Kidney tubule cell (primary cell): ENCODE results near the gene KERA.
"Not testable (repeated sequence)": the region's sequence is repeated elsewhere in the genome, so short reads cannot be mapped to it uniquely, and the experiment has no call there.

Experiments used
- DNase-seq: peaks from one replicate; pipeline ENCODE4 v3.0.0-alpha.2; 2018; ENCODE audit warnings: low spot score

The KERA gene

GRCh38 chr12:91057368-91058165, at the start of gene KERA:
KERA (minus strand) TSS chr12:91058024; CDS start chr12:91056281, 1,743 bp downstream.
- no peak for DNase-seq

- no peak for DNase-seq
Observed at GRCh38 chr12:91106283-91106682, 48.5 kb upstream of the KERA start.

DNA sequence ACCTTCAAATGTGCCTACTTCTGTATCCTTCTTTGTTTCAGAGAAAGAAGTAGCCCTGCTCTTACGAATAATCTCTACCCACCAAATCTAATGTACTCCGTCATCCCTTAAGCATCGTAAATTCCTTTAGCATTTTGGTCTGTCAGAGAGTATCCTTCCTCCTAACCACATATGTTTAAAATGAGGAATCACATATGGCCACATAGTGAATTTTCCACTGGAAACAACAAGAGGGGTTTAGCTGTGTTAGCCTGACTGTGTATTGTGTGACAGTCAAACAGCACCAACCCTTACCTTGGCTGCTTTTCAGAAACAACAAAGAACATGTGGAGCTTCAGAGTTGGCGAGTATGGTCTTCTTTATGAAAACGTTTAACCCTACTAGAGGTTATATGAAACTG, 48.0 kb upstream of the KERA start:
- no peak for DNase-seq

DNA sequence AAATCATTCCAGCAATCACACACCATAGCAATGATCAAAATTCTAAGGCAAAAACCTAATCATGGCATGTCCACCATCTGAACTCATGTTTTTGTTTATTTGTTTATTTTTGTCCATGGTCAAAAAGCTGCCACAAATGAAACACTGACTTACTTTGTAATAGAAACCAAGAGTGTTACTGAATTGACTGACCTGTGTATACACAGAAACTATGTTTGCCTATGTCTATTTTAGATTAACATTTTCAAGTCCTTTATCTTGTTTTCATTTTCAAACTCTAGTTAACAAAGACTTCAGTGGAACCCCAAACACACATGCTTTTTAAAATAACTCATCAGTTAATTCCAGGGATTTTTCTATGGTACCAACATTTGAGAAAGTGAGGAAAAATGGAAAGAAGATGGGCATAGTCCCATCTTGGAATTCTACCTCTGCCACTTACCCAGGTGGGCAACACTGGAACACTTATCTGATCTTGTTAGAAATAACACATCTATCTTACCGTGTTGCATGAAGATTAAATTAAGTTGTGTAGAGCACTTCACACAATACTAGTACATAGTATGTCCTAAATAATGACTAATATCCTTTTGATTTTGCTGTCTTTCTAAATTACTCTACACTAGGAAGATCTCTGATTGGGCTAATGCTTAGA, 47.1 kb upstream of the KERA start:
- no peak for DNase-seq

DNA sequence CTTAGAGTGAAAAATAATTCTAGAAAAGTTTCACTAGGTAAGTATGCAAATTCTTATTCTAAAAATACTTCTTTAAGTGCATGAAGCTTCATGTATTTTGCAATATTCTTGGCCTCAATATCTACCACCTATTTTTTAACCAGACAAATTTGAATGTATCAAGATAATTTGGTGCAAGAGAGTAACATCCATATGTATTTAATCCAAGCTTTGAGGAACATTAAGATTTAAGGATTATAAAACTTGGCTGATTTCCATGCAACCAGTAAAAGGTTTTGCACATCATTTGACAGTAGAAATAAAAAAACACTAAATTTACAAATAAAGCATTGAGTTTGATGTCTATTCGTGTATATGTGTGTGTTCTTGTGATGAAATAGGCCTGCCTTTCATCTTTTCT, 45.8 kb upstream of the KERA start:
- no peak for DNase-seq

DNA sequence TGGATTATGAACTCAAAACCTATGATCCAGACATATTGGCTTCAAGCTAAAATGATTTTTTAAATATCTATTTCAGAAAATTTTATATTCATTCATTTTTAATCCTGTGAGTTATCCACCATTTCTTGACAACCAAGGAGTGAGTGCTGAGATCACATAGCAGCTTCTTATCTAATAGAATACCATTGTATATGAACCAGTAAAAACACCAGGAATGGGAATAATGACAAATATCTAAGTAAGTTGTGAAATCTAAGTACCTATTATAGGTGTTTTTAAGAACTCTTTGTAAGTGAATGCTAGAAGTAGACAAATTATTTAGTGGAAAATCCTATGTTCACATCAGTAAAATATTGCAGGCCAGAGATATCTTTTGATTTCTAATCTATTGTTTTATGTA, 45.3 kb upstream of the KERA start:
- DNase-seq = no peak

- peak; percentile 43 for DNase-seq
Observed at GRCh38 chr12:91100906-91101305, 43.1 kb upstream of the KERA start.

DNA sequence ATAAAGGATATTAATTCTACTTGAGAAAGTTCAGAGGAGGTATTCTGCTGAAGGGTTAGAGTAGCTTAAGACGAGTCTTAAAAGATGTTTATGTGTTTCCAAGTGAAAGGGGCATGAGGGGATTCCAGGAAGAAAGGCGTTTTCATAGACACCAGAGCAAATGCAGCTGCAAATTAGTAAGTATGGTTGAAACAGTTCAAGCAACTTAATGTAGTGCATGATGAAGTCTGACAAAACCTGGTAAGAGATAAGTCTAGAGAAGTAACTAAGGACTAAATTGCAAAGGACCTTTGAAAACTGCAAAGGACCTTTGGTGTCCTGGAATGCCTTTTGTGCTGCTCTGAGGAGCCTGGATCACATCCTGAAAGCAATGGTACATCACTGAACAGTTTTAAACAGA, 42.0 kb upstream of the KERA start:
- no peak for DNase-seq

DNA sequence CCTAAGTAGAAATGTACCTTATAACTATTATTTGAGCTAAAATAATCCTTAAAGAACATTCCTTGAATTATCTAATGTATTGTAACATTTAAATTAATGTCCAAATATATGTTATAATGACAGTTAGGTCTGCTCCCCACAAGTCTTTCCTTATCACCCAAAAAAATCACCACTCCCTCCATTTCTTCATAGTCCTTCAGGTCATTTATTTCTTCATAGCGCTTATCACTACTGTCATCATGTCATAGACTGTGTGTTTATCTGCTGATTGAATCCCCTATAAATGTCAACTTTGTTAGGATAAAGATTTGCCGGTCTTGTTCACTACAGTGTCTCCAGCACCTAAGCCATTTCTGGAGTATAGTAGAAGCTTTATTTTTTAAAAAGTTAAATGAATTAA, 41.5 kb upstream of the KERA start:
- DNase-seq = no peak

DNA sequence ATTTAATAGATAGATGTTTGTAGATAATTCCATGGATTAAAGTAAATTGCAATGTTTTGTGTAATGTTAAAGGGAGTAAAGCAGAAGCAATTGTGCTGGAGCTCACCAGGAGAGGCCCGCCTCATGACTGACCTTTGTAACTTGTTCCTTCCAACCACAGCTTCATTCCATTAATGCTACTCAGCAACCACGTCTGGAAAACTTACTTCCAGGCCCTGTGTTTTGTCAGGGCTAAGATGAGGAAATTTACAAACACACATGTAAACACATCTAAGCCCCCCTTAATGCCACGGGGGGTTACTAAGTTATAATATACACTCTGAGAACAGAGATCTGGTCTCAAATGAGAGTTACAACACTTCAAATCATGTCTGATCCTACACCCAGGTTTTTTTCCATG, 41.1 kb upstream of the KERA start:
- peak; percentile 83 for DNase-seq

GRCh38 chr12:91098461-91098860, 40.6 kb upstream of the KERA start:
- peak; percentile 28 for DNase-seq

DNA sequence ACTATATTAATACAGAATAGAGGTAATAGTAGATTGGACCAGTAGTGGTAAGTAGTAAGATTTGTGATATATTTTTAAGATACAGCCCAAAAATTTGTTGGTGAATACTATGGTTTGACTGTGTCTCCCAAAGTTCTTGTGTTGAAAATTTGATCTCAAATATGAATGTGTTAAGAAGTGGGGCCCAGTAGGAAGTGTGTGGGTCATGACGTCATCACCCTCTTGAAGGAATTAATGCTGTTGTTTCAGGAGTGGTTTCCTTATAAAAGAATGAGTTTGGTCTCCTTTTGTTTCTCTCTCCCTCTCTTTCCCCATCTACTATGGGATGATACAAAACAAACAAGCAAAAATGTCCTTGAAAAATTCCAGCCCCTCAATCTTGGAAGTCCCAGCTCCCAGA, 37.1 kb upstream of the KERA start:
- peak; percentile 9 for DNase-seq

DNA sequence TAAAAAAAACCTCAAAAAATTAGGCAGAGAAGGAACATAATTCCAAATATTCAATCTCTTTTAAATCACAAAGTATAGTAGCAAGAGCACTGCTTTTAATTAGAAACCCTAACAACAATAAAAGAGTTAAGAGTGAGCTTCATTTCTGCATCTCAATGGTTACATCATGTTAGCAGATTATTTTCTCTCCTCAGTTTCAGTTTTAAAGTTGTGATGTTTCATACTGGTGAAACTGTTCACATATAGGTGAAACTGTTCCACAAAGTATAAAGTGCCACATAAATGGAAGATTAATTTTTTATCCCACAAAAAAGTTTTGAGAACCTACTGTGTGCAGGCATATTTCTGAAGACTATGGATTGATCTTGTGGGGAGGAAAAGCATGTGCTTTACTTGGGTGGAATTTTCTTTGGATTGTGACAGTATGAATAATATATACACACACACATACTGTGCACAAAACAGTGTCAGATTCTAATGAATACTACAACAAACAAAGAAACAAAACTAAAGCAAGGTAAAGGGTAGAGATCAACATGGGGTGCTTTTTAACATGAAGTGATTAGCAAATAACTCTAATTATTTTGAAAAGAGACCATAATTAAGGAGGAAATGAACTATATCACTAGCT, 36.3 kb upstream of the KERA start:
- peak; percentile 3 for DNase-seq

DNA sequence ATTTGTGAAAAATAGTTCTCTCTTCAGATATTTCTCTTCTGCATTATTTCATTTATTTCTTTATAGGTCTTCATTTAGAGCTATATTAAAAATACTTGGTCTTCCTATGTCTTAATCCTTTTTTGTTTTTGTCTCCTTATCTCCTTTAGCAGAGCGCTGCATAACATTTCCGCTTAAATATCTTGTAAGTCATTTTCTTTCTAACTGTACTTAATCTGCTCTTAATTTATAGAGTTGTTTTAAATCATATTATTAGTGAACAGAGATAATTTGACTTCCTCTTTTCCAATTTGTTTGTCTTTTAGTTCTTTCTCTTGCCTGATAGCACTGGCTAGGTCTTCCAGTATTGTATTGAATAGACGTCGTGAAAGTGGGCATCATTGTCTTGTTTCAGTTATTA, 35.5 kb upstream of the KERA start:
- no peak for DNase-seq

DNA sequence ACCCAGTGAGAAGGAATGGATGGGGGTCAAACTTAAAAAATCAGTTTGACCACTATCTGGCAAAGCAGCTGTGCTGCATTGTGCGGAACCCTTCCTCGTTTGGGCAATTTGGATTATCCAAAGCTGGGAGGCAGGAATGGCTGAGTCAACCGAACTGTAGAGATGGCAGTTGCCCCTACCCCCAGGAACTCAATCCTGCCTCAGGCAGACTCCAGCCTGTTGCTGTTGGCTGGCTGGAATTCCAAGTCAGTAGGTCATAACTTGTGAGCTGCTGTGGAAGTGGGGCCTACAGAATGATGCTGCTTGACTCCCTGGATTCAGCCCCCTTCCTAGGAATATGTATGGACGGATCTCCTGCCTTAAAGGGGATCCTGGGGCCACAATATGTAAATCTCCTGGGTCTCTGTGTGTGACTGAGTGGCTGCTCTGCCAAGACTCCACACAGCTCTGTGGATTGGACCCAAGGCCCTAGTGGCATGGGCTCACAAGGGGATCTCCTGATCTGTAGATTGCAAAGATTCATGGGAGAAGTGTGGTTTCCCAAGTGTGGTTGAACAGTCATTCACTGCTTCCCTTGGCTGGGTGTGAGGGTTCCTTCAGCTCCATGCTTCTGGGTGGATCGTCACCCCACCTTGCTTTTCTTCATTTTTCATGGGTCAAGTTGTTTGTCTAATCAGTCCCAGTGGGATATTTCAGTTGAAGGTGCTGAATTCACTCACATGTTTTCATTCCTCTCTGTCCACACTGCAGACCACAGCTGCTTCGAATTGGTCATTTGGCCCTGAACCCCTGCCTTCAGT, 34.3 kb upstream of the KERA start:
- DNase-seq = no peak

GRCh38 chr12:91089953-91090352, 32.1 kb upstream of the KERA start:
- not testable (repeated sequence) for DNase-seq

DNA sequence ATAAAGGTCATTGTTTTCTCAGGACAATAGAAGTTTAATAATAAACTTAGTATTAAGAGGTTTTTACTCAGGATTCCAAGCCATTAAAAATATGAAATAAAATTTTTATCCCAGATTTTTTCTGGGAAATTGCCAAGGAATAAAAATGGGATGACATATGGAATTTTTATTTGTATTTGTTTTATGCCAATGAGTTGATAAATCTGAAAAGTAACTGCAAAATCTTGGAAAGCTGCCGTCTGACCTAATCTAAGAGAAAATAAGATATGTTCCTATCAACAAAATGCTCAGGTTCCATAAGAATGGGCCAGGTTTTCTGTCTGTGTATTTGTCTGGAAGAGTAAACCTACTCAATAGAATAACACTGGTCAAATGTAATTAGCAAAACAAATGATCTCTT, 22.2 kb upstream of the KERA start:
- DNase-seq = no peak

- DNase-seq = no peak
Observed at GRCh38 chr12:91078501-91078900, 20.7 kb upstream of the KERA start.

DNA sequence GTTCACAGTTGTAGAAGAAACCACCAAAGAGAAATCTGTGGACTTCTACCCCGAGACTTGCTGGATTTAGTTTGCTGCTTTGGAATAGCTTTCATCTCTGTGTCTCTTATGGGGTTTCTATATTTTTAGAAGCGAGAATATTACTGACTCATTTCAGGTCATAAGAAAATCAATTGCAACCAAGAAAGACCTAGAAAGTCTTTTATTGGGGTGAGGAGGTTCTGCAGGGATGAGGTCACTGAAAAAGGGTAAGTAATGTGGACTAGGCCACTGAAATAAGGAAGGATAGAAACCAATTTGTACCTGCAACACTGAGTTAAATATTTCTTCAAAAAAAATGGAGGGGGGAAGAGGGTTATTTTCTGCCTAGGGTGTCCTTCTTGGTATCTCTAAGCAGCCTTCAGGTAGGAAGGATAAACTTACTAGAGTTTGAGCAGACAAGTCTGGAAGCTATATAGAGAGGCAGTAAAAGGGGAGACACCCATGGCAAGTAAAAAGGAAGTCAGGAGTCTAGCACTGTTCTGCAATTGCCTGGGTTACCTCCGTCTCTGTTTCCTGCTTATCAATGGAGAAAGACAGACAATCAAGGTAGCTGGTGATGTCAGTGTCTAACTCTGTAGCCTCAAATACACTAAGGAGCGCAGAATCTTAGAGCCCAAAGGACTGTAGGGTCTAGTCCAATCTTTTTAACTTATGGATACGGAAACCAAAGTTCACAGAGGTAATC, 19.6 kb upstream of the KERA start:
- no peak for DNase-seq

DNA sequence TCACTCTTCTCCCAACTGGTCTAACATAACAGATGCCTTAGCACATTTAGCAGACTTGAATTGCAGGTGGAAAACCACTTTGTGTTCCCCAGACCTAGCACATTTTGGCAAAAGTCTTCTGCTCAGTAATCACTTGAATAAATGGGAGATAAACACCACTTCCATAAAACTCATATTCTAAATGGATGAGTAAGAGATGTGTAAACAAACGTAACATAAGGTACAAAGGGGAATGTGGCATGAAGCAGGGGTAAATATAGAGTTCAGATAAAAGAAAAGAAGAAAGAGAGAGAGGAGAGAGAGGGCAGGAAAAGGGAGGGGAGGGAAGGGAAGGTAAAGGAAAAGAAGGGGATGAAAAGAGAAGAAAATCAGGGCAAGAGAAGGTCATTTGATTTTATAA, 17.0 kb upstream of the KERA start:
- DNase-seq = no peak

GRCh38 chr12:91074154-91074709, 16.4 kb upstream of the KERA start:
- DNase-seq = no peak
